ENCODE data around the gene RNF135. TPM values are rescaled to one million over a fixed set of nuclear protein-coding genes. Genes with fewer than 3 reads are reported as not detected.
A peak's percentile ranks its signal among the peaks of the same experiment; 100 is the strongest.

RNF135 gene, protein sequence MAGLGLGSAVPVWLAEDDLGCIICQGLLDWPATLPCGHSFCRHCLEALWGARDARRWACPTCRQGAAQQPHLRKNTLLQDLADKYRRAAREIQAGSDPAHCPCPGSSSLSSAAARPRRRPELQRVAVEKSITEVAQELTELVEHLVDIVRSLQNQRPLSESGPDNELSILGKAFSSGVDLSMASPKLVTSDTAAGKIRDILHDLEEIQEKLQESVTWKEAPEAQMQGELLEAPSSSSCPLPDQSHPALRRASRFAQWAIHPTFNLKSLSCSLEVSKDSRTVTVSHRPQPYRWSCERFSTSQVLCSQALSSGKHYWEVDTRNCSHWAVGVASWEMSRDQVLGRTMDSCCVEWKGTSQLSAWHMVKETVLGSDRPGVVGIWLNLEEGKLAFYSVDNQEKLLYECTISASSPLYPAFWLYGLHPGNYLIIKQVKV
- polyA plus RNA-seq = 0.17 and 1.1 TPM in 2 replicates
- polyA minus RNA-seq = not detected in 2 replicates

DNA sequence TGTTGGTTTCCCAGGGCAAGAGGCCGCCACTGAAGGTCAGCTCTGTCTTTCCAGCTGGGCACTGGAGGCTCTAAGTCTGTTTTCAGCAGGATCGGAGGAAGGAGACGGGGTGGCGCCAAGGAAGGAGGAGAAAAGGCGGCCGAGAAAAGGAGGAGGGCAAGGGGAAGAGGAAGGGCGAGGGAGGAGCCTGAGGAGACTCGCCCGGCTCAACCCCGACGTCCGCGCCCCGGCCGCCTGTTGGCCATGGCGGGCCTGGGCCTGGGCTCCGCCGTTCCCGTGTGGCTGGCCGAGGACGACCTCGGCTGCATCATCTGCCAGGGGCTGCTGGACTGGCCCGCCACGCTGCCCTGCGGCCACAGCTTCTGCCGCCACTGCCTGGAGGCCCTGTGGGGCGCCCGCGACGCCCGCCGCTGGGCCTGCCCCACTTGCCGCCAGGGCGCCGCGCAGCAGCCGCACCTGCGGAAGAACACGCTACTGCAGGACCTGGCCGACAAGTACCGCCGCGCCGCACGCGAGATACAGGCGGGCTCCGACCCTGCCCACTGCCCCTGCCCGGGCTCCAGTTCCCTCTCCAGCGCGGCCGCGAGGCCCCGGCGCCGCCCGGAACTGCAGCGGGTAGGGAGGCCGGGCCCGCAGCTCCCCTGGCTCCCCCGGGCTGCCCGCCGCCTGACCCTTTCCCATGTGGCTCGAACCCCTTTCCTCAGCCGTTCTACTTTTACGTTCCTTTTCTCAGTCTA lies at the start of gene RNF135:
RNF135 (plus strand) TSS at position 209 of the 737 bp plus-strand sequence; CDS start at position 244, 35 bp downstream.
- Histone ChIP-seq H3K9me2 (ENCODE audit: insufficient read depth, low read length) (no peaks in the 10 kb centered on the region), H4K20me1 (ENCODE audit: insufficient read depth) (no peaks in the 10 kb centered on the region), H3K79me2 (replicated peaks; ENCODE audit: insufficient read depth, low read length) (no peaks in the 10 kb centered on the region), H3K27me3 (ENCODE audit: insufficient read depth, low read depth, low read length) (peaks cover 19% of the 10 kb centered on the region), H3K4me2 (ENCODE audit: low read length) (no peak within 1 kb of the TSS), H3K9me3 (ENCODE audit: low read length) (peaks cover 7% of the 10 kb centered on the region), H3K9ac (ENCODE audit: low read length) (no peak within 1 kb of the TSS), H3K36me3 (ENCODE audit: insufficient read depth, low read length) (no peaks in the 10 kb centered on the region), H2AFZ (ENCODE audit: low read depth, low read length) (no peak within 1 kb of the TSS), H3K4me3 (ENCODE audit: low read length) (peak within 1 kb of the TSS; percentile 33), H3K27ac (ENCODE audit: low read length) (no peak within 1 kb of the TSS), H3F3A (ENCODE audit: insufficient read depth, low read length, poor library complexity, severe bottlenecking) (no peaks in the 10 kb centered on the region)
- TF ChIP-seq, protein P1, sequence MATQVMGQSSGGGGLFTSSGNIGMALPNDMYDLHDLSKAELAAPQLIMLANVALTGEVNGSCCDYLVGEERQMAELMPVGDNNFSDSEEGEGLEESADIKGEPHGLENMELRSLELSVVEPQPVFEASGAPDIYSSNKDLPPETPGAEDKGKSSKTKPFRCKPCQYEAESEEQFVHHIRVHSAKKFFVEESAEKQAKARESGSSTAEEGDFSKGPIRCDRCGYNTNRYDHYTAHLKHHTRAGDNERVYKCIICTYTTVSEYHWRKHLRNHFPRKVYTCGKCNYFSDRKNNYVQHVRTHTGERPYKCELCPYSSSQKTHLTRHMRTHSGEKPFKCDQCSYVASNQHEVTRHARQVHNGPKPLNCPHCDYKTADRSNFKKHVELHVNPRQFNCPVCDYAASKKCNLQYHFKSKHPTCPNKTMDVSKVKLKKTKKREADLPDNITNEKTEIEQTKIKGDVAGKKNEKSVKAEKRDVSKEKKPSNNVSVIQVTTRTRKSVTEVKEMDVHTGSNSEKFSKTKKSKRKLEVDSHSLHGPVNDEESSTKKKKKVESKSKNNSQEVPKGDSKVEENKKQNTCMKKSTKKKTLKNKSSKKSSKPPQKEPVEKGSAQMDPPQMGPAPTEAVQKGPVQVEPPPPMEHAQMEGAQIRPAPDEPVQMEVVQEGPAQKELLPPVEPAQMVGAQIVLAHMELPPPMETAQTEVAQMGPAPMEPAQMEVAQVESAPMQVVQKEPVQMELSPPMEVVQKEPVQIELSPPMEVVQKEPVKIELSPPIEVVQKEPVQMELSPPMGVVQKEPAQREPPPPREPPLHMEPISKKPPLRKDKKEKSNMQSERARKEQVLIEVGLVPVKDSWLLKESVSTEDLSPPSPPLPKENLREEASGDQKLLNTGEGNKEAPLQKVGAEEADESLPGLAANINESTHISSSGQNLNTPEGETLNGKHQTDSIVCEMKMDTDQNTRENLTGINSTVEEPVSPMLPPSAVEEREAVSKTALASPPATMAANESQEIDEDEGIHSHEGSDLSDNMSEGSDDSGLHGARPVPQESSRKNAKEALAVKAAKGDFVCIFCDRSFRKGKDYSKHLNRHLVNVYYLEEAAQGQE (IDR thresholded peaks at IDR 0.05; ENCODE audit: borderline replicate concordance) = no peak
- TF ChIP-seq EZH2 (IDR thresholded peaks at IDR 0.05; ENCODE audit: borderline replicate concordance, insufficient read depth, low read length, poor library complexity, severe bottlenecking) (no peak), POLR2AphosphoS5 (IDR thresholded peaks at IDR 0.05) (no peak), TAF1 (IDR thresholded peaks at IDR 0.05; ENCODE audit: low read depth) (no peak), EP300 (conservative IDR thresholded peaks at IDR 0.05; ENCODE audit: poor library complexity, severe bottlenecking) (no peak), MXI1 (conservative IDR thresholded peaks at IDR 0.05; ENCODE audit: poor library complexity, severe bottlenecking) (no peak), SMC3 (conservative IDR thresholded peaks at IDR 0.05; ENCODE audit: poor library complexity) (no peak), RAD21 (conservative IDR thresholded peaks at IDR 0.05) (no peak)
- TF ChIP-seq, protein P2, sequence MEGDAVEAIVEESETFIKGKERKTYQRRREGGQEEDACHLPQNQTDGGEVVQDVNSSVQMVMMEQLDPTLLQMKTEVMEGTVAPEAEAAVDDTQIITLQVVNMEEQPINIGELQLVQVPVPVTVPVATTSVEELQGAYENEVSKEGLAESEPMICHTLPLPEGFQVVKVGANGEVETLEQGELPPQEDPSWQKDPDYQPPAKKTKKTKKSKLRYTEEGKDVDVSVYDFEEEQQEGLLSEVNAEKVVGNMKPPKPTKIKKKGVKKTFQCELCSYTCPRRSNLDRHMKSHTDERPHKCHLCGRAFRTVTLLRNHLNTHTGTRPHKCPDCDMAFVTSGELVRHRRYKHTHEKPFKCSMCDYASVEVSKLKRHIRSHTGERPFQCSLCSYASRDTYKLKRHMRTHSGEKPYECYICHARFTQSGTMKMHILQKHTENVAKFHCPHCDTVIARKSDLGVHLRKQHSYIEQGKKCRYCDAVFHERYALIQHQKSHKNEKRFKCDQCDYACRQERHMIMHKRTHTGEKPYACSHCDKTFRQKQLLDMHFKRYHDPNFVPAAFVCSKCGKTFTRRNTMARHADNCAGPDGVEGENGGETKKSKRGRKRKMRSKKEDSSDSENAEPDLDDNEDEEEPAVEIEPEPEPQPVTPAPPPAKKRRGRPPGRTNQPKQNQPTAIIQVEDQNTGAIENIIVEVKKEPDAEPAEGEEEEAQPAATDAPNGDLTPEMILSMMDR (IDR thresholded peaks at IDR 0.05; ENCODE audit: poor library complexity, severe bottlenecking) = no peak

DNA sequence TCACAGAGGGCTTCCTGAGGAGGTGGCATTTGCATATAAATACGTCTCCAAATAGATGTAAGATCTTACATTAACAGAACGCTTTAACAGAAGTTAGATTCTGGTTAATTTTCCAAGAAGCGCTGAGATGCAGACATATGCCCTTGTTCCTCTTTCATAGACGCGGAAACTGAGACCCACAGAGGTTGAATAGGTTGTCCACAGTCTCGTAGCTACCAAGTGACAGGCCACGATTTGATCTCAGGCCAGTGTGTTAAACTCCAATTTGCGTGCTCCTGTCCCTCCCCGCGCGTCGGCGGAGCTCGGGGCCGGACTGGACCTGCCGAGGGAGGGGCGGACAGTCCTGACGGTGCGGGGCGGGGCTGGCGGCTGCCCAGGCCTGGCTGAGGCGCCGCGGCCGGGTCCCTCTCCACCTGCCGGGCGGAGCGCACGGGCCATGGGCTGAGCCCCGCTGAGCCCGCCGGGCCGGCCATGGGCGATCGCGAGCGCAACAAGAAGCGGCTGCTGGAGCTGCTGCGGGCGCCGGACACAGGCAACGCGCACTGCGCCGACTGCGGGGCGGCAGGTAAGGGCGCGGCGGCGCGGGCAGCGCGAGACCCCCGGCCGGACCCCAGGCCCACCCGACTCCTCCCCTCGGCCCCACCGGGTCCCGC lies 49.2 kb upstream of the RNF135 start, which contains the start of gene ADAP2:
ADAP2 (plus strand) TSS at position 402 of the 653 bp plus-strand sequence; CDS start at position 472, 70 bp downstream.
- Histone ChIP-seq H3K36me3 (ENCODE audit: insufficient read depth, low read length) (no peaks in the 10 kb centered on the region), H3K9me2 (ENCODE audit: insufficient read depth, low read length) (no peaks in the 10 kb centered on the region), H3K4me3 (ENCODE audit: low read length) (peak within 1 kb of the TSS; percentile 59), H3K9ac (ENCODE audit: low read length) (no peak within 1 kb of the TSS), H3K27ac (ENCODE audit: low read length) (no peak within 1 kb of the TSS), H3K9me3 (ENCODE audit: low read length) (no peaks in the 10 kb centered on the region), H2AFZ (ENCODE audit: low read depth, low read length) (no peak within 1 kb of the TSS), H3K4me2 (ENCODE audit: low read length) (no peak within 1 kb of the TSS), H4K20me1 (ENCODE audit: insufficient read depth) (no peaks in the 10 kb centered on the region), H3K27me3 (ENCODE audit: insufficient read depth, low read depth, low read length) (peaks cover 48% of the 10 kb centered on the region), H3F3A (ENCODE audit: insufficient read depth, low read length, poor library complexity, severe bottlenecking) (no peaks in the 10 kb centered on the region), H3K79me2 (replicated peaks; ENCODE audit: insufficient read depth, low read length) (no peaks in the 10 kb centered on the region)
- TF ChIP-seq MXI1 (conservative IDR thresholded peaks at IDR 0.05; ENCODE audit: poor library complexity, severe bottlenecking) (no peak), TAF1 (IDR thresholded peaks at IDR 0.05; ENCODE audit: low read depth) (no peak), SMC3 (conservative IDR thresholded peaks at IDR 0.05; ENCODE audit: poor library complexity) (no peak), POLR2AphosphoS5 (IDR thresholded peaks at IDR 0.05) (no peak), EP300 (conservative IDR thresholded peaks at IDR 0.05; ENCODE audit: poor library complexity, severe bottlenecking) (no peak), EZH2 (IDR thresholded peaks at IDR 0.05; ENCODE audit: borderline replicate concordance, insufficient read depth, low read length, poor library complexity, severe bottlenecking) (no peak), RAD21 (conservative IDR thresholded peaks at IDR 0.05) (no peak)
- TF ChIP-seq, protein P2 (IDR thresholded peaks at IDR 0.05; ENCODE audit: poor library complexity, severe bottlenecking) = no peak
- TF ChIP-seq, protein P1 (IDR thresholded peaks at IDR 0.05; ENCODE audit: borderline replicate concordance) = no peak
